ENCODE measurements around the gene KRTAP10-4. TPM values are rescaled to one million over a fixed set of nuclear protein-coding genes. Genes with fewer than 3 reads are reported as not detected.

The KRTAP10-4 gene
- total and polyA plus RNA-seq, 10 of the 15 experiments (the other 5 are each of a cell fraction or from before 2014, with no cell fraction given), result not detected

DNA sequence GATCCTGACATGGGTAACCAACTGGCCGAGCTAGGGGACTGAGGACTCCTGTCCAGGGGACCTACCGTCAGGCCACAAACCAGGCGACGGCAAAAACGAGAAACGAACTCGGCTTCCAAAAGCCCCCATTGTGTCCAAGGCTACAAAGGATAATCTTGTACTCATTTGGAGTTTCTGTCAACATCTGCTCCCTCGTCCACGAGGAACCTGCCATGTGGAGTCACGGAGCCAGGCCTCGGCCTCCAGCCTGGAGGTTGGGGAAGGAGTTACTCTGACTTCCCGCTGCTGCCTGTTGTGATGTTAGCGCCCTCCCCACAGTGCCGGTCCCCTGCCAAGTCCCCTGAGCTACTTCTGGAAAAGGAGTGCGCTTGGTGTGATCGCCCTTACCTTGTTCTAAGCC is 40.8 kb upstream of the KRTAP10-4 start:
- SMC1A ChIA-PET (ENCODE audit: uncharacterized antibody, unreplicated experiment), result no interaction called here
- H3K27ac ChIP-seq (ENCODE audit: control insufficient read depth, insufficient read depth), result no peak overlapping the region
- H3K27me3 ChIP-seq (replicated peaks in 1 of 2; ENCODE audit: control insufficient read depth in 2 of 2, insufficient read depth in 2 of 2, low read length in 1 of 2), result no peaks in the 10 kb centered on the region
- no peak overlapping the region for H3K4me3 ChIP-seq
- H3K79me2 ChIP-seq (ENCODE audit: control insufficient read depth, insufficient read depth, low read length), result no peaks in the 10 kb centered on the region
- TF ChIP-seq MEF2B (IDR thresholded peaks at IDR 0.05; ENCODE audit: partially characterized antibody, poor library complexity, severe bottlenecking), result no peak
- TF ChIP-seq GABPA (IDR thresholded peaks at IDR 0.05; ENCODE audit: low read depth), result no peak
- TF ChIP-seq SMARCA5 (IDR thresholded peaks at IDR 0.05), result no peak
- TF ChIP-seq STAT1 (conservative IDR thresholded peaks at IDR 0.05), result no peak
- TF ChIP-seq NRF1 (conservative IDR thresholded peaks at IDR 0.05; ENCODE audit: low read depth, low read length), result no peak
- no peak for TF ChIP-seq CHD4 (IDR thresholded peaks at IDR 0.05)
- TF ChIP-seq SMAD1 (IDR thresholded peaks at IDR 0.05; ENCODE audit: low read depth, partially characterized antibody), result no peak
- no peak for TF ChIP-seq KDM1A (IDR thresholded peaks at IDR 0.05; ENCODE audit: borderline replicate concordance)
- no peak for TF ChIP-seq PAX5 (IDR thresholded peaks at IDR 0.05; ENCODE audit: borderline replicate concordance, low read depth, low read length)
- no peak for TF ChIP-seq TAF1 (IDR thresholded peaks at IDR 0.05; ENCODE audit: borderline replicate concordance, low read depth, low read length)
- TF ChIP-seq ZNF207 (IDR thresholded peaks at IDR 0.05; ENCODE audit: borderline replicate concordance), result no peak
- TF ChIP-seq ASH2L (IDR thresholded peaks at IDR 0.05; ENCODE audit: borderline replicate concordance, low read depth), result no peak
- TF ChIP-seq RELA (IDR thresholded peaks at IDR 0.05; ENCODE audit: borderline replicate concordance, partially characterized antibody), result no peak
- no peak for TF ChIP-seq NR2F1 (conservative IDR thresholded peaks at IDR 0.05)
- no peak for TF ChIP-seq CREB1 (IDR thresholded peaks at IDR 0.05; ENCODE audit: low read depth)
- TF ChIP-seq, protein P1, sequence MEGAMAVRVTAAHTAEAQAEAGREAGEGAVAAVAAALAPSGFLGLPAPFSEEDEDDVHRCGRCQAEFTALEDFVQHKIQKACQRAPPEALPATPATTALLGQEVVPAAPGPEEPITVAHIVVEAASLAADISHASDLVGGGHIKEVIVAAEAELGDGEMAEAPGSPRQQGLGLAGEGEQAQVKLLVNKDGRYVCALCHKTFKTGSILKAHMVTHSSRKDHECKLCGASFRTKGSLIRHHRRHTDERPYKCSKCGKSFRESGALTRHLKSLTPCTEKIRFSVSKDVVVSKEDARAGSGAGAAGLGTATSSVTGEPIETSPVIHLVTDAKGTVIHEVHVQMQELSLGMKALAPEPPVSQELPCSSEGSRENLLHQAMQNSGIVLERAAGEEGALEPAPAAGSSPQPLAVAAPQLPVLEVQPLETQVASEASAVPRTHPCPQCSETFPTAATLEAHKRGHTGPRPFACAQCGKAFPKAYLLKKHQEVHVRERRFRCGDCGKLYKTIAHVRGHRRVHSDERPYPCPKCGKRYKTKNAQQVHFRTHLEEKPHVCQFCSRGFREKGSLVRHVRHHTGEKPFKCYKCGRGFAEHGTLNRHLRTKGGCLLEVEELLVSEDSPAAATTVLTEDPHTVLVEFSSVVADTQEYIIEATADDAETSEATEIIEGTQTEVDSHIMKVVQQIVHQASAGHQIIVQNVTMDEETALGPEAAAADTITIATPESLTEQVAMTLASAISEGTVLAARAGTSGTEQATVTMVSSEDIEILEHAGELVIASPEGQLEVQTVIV (IDR thresholded peaks at IDR 0.05; ENCODE audit: borderline replicate concordance, partially characterized antibody), result no peak
- no peak for TF ChIP-seq E2F4 (IDR thresholded peaks at IDR 0.05; ENCODE audit: low read depth, low read length)
- TF ChIP-seq CEBPZ (IDR thresholded peaks at IDR 0.05; ENCODE audit: low read depth, low read length), result no peak
- intact Hi-C loops (cut with micrococcal nuclease; ENCODE audit: unreplicated experiment), result no loop called here
- H3K4me2 ChIP-seq (ENCODE audit: control insufficient read depth, insufficient read depth), result no peak overlapping the region
- H4K20me1 ChIP-seq (ENCODE audit: control insufficient read depth, insufficient read depth), result no peaks in the 10 kb centered on the region
- no peaks in the 10 kb centered on the region; the same call in 2 of the 3 replicates for H3K9me3 ChIP-seq (replicated peaks; ENCODE audit: control insufficient read depth, insufficient read depth, low read length)
- ATAC-seq (no peak), DNase-seq (ENCODE audit: low read depth, low spot score) (no peak), FAIRE-seq (no peak)
- RAD21 ChIA-PET (ENCODE audit: unreplicated experiment), result no interaction called here
- H3K9ac ChIP-seq (ENCODE audit: control insufficient read depth, insufficient read depth, low read length), result no peak overlapping the region
- POLR2A ChIA-PET, result no interaction called here
- no peaks in the 10 kb centered on the region for H3K36me3 ChIP-seq (ENCODE audit: control insufficient read depth in 2 of 2, insufficient read depth in 2 of 2, low read length in 1 of 2)
- in situ Hi-C loops (cut with MboI), result no loop called here
- CTCF ChIA-PET, result no interaction called here
- WGBS (ENCODE audit: insufficient coverage, insufficient replicate concordance, low lambda C conversion rate, missing lambda C conversion rate), result 61% methylated on average over 16 of the region's 16 CpGs
- H2AFZ ChIP-seq (ENCODE audit: control insufficient read depth, low read depth, low read length), result no peak overlapping the region
- no peaks in the 10 kb centered on the region for H3K4me1 ChIP-seq (ENCODE audit: control insufficient read depth, insufficient read depth, low read length)
- no TSS peak for BruUV-seq (replicated peaks)

All from GM12878 (cell line).